Esophagus muscularis mucosa (tissue), 4 donors: Measurements from ENCODE around the gene SIGLEC6. TPM values are rescaled to one million over a fixed set of nuclear protein-coding genes. Genes with fewer than 3 reads are reported as not detected.

Experiments used
- DNase-seq: peaks from one replicate; pipeline ENCODE4 v3.0.0-alpha.2; 2017; ENCODE audit errors: extremely low spot score
- H3K27ac ChIP-seq, 4 donors: fragments of 200-600 bp; sonication (generic); replicated peaks in 1 of 4; 1 replicate in 3 of 4; 2 replicates in 1 of 4; pipeline ENCODE4 v1.5.1; 2016 to 2019; ENCODE audit warnings: mild to moderate bottlenecking in 1 of 4
- H3K27me3 ChIP-seq, 4 donors: fragments of 200-600 bp; sonication (generic); one replicate each; pipeline versions ENCODE4 v1.5.1 to v1.6.0; 2016 to 2019
- H3K36me3 ChIP-seq, 4 donors: fragments of 200-600 bp; sonication (generic); one replicate each; pipeline ENCODE4 v1.5.1; 2016 to 2019
- H3K4me1 ChIP-seq, 4 donors: fragments of 200-600 bp; sonication (generic); one replicate each; pipeline ENCODE4 v1.5.1; 2016 to 2019
- H3K4me3 ChIP-seq, 4 donors: fragments of 200-600 bp; sonication (generic); 1 replicate in 2 of 4; 2 replicates in 2 of 4; pipeline ENCODE4 v1.5.1; 2016 to 2019; ENCODE audit warnings: mild to moderate bottlenecking in 4 of 4, moderate library complexity in 1 of 4
- H3K9me3 ChIP-seq, 4 donors: fragments of 200-600 bp; sonication (generic); 1 replicate in 3 of 4; 2 replicates in 1 of 4; pipeline ENCODE4 v1.5.1; 2016 to 2019
- CTCF ChIP-seq, 3 experiments: fragments of 200-600 bp in 2 of 3; fragments of 450-650 bp in 1 of 3; sonication (generic) in 2 of 3; IDR thresholded peaks; one replicate each; pipeline ENCODE4 v1.5.1; 2017 to 2019; ENCODE audit warnings: antibody characterized with exemption in 3 of 3, mild to moderate bottlenecking in 2 of 3, moderate library complexity in 1 of 3
- EP300 ChIP-seq: sonication (generic); formaldehyde crosslinking; IDR thresholded peaks from one replicate; pipeline ENCODE4 v1.6.1; 2017; ENCODE audit warnings: antibody characterized with exemption
- POLR2A ChIP-seq: fragments of 450-650 bp; IDR thresholded peaks from one replicate; pipeline ENCODE4 v1.6.1; 2017; ENCODE audit warnings: antibody characterized with exemption, moderate library complexity, mild to moderate bottlenecking, low read depth
- POLR2AphosphoS5 ChIP-seq, 2 donors: sonication (generic); formaldehyde crosslinking; IDR thresholded peaks; one replicate each; pipeline ENCODE4 v1.6.1; 2017; ENCODE audit warnings: antibody characterized with exemption in 2 of 2
- WGBS: methylation state at CpG from one replicate; pipeline ENCODE4 v1.1.5; 2018; 5-methylcytosine and 5-hydroxymethylcytosine counted together
- intact Hi-C: fragments of 100-400 bp; cut with DNase I; formaldehyde crosslinking; loops from one replicate; pipeline ENCODE4 v1.15.1; 2023
- total RNA-seq, 4 donors: library from RNA; depleted of rRNA; stranded (reverse); fragments of >200 nt; gene quantifications; one replicate each; pipeline versions ENCODE4 v1.1.0 to v1.2.1, GENCODE V29; 2016

Gene SIGLEC6
- total RNA-seq, 4 donors from 2014 or later, result 0.58 to 6.3 (median 3.5) TPM

- peak; percentile 85 for DNase-seq
- H3K36me3 ChIP-seq, result no peaks in the 10 kb centered on the region
- 74% methylated on average over 7 of the region's 8 CpGs for WGBS
- intact Hi-C loops, result no loop called here
- H3K9me3 ChIP-seq, result peaks cover 0 to 5% (median 0%) of the 10 kb centered on the region in 4 donors
- H3K27me3 ChIP-seq, result peaks cover 0 to 54% (median 0%) of the 10 kb centered on the region in 4 donors
- H3K27ac ChIP-seq, result no peak overlapping the region
- H3K4me3 ChIP-seq, result no peak overlapping the region
- no peaks in the 10 kb centered on the region for H3K4me1 ChIP-seq
- no peak for TF ChIP-seq CTCF (IDR thresholded peaks at IDR 0.05)
- TF ChIP-seq EP300, result no peak
- TF ChIP-seq POLR2AphosphoS5 (IDR thresholded peaks at IDR 0.05), result no peak
- TF ChIP-seq POLR2A, result no peak
These were observed 6.7 kb downstream of the SIGLEC6 start for GRCh38 chr19:51524666-51525264.

- no peak overlapping the region for H3K4me3 ChIP-seq
- WGBS, result 51% methylated on average over 2 of the region's 2 CpGs
- no peak for TF ChIP-seq POLR2A
- TF ChIP-seq POLR2AphosphoS5 (IDR thresholded peaks at IDR 0.05), result no peak
- no peak for TF ChIP-seq CTCF (IDR thresholded peaks at IDR 0.05)
- no peak for TF ChIP-seq EP300
- no peaks in the 10 kb centered on the region for H3K36me3 ChIP-seq
- peaks cover 0 to 15% (median 0%) of the 10 kb centered on the region in 4 donors for H3K9me3 ChIP-seq
- no peak overlapping the region for H3K27ac ChIP-seq
- H3K4me1 ChIP-seq, result no peaks in the 10 kb centered on the region
- intact Hi-C loops, result no loop called here
- peak; percentile 8 for DNase-seq
- peaks cover 0 to 58% (median 0%) of the 10 kb centered on the region in 4 donors for H3K27me3 ChIP-seq
These were observed 9.7 kb downstream of the SIGLEC6 start for GRCh38 chr19:51521781-51522180.

GRCh38 chr19:51521357-51521756 is 10.1 kb downstream of the SIGLEC6 start:
- Histone ChIP-seq H3K4me1 (no peaks in the 10 kb centered on the region), H3K27ac (no peak overlapping the region), H3K9me3 (peaks cover 0 to 15% (median 0%) of the 10 kb centered on the region in 4 donors), H3K36me3 (no peaks in the 10 kb centered on the region), H3K4me3 (no peak overlapping the region), H3K27me3 (peaks cover 0 to 61% (median 0%) of the 10 kb centered on the region in 4 donors)
- TF ChIP-seq POLR2A (no peak), EP300 (no peak), POLR2AphosphoS5 (IDR thresholded peaks at IDR 0.05) (no peak), CTCF (IDR thresholded peaks at IDR 0.05) (no peak)
- DNase-seq, result peak; percentile 14
- WGBS, result 75% methylated on average over 2 of the region's 2 CpGs
- intact Hi-C loops, result no loop called here

- no peak for TF ChIP-seq EP300
- no peak for TF ChIP-seq POLR2AphosphoS5 (IDR thresholded peaks at IDR 0.05)
- TF ChIP-seq CTCF (IDR thresholded peaks at IDR 0.05), result no peak
- TF ChIP-seq POLR2A, result no peak
- WGBS, result 45% methylated on average over 2 of the region's 2 CpGs
- peaks cover 0 to 15% (median 0%) of the 10 kb centered on the region in 4 donors for H3K9me3 ChIP-seq
These were observed 10.7 kb downstream of the SIGLEC6 start for GRCh38 chr19:51520728-51521127.

More at GRCh38 chr19:51520728-51521127, 10.7 kb downstream of the SIGLEC6 start:
- intact Hi-C loops, result no loop called here
- Histone ChIP-seq H3K36me3 (no peaks in the 10 kb centered on the region), H3K27me3 (peaks cover 0 to 60% (median 0%) of the 10 kb centered on the region in 4 donors), H3K4me3 (no peak overlapping the region), H3K4me1 (no peaks in the 10 kb centered on the region), H3K27ac (no peak overlapping the region)
- peak; percentile 7 for DNase-seq
